NCI-H128 (cell line): ENCODE measurements around the gene UGT3A1.
"Not testable (repeated sequence)": the region's sequence is repeated elsewhere in the genome, so short reads cannot be mapped to it uniquely, and the experiment has no call there.

ENCODE experiments used
- DNase-seq: peaks from one replicate; lab custom pipeline; 2025; ENCODE audit not compliant: unreplicated experiment; lab: John Stamatoyannopoulos, UW

The UGT3A1 gene

DNA sequence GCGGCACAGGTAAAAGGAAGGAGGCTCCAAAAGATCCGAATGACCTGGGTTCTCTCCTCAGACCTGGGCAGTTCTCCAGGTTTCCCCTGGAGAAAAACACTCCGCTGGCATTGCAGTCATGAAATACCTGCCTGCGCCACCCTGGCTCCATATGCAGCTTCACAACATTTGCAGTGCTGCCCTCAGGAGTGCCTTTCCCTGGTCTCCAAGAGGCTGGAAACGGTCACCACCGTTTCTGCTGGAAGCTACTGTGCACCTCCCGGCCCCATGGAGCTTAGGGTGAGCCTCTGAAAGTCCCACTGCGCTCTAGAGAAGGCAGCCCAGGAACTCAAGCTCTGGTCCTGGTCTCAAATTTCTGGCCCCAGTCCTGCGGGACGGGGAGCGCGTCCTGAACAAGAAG lies 670 bp downstream of the UGT3A1 start:
- DNase-seq = no peak

DNA sequence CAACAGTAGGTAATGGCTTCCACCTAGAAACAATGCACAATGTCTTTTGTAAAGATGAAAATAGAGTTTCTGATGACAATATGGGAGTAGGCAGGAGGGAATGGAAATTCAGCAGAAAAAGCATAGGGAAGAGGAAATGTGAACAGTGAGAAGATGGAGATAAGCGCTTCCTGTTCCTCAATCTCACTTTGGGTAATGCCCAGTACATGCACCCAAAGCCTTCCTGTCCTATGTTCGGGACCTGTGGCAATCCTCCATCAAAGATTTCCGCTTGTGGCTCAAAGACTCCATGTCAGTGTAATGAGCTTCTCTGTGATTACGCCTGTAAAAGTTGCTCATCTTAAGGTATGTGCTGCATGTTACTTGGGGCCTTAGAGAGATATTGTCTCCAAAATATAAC lies 2.7 kb downstream of the UGT3A1 start:
- DNase-seq = no peak

DNA sequence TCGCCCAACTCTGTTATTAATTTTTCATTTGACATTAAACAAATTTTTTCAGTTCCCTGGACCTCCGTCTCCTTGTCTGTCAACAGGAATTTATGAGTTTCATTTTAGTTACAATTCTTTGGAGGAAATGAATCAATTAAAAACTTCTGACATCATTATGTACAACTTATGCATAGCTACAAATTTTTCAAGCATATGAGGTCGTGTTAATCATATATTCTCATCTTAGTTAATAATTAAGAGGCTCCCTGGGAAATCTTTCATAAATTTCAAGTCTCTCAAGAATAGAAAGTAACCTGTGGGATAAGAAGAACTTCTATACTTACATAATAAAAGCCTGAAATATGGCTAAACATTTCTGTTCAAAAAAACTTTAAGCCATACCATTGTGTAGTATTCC lies 3.4 kb downstream of the UGT3A1 start:
- no peak for DNase-seq

DNA sequence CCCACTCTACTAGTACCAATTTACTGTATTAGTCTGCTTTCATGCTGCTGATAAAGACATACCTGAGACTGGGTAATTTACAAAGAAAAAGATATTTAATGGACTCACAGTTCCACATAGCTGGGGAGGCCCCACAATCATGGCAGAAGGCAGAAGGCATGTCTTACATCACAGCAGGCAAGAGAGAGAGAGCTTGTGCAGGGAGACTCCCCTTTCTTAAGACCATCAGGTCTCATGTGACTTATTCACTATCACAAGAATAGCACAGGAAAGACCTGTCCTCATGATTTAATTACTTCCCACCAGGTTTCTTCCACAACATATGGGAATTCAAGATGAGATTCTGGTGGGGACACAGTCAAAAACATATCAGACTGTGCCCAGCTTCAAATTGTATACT lies 11.5 kb downstream of the UGT3A1 start:
- no peak for DNase-seq

DNA sequence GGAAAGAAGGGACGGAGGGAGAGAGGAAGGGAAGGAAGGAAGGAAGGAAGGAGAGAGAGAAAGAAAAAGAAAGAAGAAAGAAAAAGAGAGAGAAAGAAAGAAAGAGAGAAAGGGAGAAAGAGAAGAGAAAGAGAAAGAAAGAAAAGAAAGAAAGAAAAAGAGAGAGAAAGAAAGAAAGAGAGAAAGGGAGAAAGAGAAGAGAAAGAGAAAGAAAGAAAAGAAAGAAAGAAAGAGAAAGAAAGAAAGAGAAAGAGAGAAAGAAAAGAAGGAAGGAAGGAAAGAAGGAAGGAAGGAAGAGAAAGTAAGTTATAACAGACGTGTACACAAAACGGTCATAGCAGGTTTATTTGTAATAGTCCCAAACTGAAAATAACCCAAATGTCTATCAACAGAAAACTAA lies 14.3 kb downstream of the UGT3A1 start:
- not testable (repeated sequence) for DNase-seq

DNA sequence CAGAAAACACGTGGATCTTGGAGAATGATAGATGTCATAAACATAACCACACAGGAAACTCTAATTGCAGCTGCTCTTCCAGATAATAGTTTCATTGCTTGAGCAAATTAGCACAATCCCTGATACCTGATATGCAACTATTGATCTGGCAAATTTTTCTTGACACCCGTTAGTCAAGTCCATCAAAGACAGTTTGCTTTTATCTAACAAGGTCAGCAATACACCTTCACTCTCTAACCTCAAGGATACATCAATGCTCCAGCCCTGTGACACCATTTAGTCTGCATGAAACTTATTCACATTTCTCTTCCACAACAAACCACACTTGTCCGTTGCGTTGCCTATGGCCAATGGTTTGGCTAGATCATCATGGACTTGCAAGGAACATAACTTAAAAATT lies 16.6 kb downstream of the UGT3A1 start:
- no peak for DNase-seq

DNA sequence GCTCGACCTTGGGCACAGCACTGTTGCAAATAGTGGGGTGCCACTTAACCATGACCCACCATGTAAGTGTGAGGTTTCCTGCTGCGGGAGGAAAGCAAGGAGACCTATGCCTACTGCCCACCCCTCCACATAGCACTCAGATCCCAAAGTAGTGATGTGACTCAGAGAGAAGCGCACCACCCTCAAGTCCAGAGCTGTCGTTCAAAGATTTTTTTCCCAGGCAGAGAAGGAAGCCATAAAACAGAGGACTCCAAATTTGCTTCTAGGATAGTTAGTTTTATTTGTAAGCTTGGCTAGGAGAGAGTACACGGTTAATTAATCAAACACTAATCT lies 19.3 kb downstream of the UGT3A1 start:
- no peak for DNase-seq

DNA sequence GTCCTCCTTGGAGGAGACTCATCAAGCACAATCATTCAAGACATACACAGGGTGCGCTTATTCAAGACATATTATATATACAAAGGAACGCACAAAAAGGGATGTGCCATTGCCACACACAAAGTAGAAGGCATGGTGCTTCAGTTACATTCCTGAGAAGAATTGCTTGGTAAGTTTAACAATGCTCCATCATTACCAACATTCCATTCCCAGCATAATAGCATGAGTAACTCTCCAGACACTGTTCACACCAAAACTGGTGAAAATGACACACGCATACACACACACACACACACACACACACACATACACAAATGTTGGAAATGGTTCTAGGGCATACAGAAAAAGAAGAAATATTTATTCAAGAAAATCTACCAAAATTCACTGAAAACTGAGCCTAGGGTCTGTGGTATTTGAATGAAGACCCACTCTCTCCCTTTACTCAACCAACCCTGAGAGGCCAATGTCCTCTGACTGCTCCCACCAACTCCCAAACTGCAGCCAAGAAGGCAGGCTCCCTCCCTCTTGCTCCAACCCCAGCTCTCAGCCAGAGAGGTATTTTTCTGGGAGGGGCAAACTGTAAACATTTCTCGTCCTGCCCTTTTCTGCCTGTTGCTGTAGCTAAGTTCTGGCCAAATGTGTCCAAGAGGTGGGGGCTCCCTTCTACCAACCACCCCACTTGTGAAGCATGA lies 19.9 kb downstream of the UGT3A1 start:
- no peak for DNase-seq

DNA sequence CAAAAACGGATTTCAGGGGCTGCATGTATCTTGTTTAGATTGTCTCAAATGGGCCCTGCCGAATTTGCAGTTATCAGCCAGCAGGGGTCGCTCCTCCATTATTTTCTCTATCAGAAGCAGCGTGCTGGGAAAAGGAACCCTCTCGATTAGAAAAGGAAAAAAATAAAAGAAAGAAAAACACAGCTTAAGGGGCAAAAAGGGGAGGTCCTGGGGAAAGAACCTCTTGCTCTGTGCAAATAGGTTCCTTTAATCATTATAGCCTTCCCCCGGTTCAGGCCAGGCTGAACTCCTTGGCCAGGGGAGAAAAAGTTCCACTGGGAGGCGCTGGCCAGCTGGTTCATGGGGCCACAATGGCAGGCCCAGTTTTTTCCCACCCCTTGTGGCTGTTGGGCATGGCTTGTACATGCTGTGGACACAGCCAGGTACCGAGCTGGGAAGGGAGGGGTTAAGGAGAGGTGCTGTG lies 27.8 kb downstream of the UGT3A1 start:
- no peak for DNase-seq

DNA sequence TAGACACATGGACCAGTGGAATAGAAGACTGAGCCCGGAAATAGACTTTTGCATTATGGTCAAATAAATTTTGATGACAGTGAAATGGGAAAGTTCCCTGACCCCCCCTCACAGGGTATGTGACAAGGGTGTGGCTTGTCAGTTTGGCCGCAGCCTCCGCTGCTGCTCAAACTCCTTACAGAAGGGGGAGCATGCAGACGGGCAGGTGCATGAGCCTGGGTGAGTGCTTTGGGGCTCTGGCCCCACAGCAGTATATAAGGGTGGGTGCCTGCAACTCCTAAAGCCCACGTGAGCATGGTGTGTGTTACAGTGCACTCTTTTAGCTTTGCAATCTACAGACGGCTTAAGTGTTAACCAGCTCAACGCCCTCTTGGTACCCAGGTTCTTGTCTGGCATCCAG lies 30.9 kb downstream of the UGT3A1 start:
- DNase-seq = no peak

DNA sequence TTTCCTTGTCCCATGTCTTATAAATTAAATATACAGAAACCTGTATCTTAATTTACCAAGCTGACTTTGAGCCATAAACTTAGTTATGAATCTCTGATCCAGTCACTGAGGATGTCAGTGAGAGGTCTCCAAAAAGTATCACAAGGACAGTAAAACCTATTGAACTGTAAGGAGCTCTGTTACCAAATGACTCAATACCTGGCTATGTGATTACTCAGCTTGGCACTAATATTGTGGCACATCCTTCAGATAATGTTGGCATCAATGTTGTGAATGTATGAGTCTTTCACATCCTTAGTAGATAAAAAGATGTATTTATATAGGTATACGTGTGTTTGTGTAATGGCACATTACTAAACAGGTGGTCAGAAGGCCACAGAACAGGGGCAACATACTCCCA lies 34.8 kb downstream of the UGT3A1 start:
- no peak for DNase-seq

DNA sequence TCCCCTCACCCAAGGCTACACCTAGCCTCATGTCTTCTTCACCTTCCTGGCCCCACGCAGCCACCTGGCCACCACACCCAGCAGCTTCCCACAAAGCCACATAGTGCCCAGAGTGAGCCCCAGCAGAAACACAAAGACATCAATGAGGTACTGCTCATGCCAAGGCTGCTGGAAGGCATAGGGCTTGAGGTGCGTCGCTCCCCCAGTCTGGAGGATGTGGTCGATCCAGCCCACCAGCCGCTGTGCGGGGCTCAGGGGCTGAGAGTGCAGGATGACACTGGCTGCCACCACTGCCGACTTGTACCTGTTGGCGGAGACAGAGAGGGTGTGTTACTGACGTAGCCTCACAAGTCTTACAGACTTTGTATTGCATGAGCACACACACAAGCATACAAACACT lies 37.0 kb downstream of the UGT3A1 start:
- DNase-seq = no peak

DNA sequence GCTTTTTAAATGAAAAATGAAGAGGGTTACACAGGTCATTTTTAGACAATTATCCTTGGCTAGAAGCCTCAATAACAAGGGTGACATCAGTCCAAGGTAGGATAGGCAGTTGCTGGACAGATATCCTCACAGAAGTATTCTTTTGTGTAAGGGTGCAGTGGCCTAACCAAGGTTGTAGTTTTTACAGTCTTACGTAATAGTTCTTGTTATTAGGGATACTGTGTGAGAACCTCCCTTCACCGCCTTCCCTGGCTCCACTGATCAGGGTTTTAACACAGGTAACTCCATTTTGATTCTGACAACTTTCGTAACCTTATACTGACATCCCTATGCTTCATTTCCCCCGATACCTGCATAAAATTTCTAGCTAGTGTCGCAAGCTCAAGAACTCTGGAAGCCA lies 44.1 kb downstream of the UGT3A1 start:
- no peak for DNase-seq

DNA sequence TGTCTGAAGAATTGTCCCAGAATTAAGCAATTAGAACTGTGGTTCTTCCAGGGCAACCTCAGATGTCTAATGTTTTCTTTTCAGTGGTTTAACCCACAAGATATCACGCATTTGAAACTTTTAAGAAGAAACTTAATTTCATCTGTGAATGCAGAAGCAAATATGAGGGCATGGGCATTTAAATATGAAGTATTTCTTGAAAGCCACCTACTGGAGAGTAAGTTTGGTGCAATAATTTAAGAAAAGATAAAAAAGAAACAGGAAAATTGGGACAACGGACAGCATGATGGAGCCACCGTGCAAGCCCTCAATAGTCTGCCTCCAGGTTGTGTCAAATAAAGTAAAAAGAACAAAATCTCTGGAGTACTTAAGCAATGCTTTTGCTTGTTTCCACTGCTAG lies 51.6 kb downstream of the UGT3A1 start:
- no peak for DNase-seq

DNA sequence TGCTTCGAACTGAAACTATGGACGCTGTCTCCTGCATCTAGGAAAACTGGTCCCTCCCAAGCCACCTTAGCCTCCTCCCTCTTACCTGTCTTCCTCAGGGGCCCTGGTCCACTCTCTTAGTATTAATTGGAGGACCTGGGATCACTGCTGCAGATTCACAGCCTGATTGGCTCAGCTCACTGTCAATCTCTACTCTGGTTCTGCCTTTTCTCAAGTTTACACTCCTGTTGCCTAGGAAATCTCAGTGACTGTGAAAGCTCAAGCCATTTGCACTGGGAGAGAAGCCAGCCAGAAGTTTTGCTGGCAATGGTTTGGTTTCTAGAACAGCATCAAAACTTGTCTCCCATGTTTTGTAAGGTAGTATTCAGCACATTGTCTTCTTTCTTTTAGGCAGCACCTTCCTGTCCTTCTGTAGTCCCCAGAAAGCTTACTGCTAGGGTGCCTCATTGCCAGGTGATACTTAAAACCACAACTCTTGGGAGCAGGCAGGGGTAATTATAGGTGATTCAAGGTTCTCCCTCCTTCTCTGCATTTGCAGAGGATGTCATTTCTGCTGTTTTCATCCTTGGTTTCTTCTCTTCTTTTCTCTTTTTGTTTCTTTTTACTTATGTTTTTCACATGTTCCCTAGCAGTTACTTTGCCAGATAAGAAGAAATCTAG lies 52.5 kb downstream of the UGT3A1 start, which contains the start of gene CAPSL:
Gene CAPSL, minus strand, starts transcription at position 55 of the 660 bp plus-strand sequence. CDS start 17,502 bp downstream, outside the sequence.
- DNase-seq = no peak

DNA sequence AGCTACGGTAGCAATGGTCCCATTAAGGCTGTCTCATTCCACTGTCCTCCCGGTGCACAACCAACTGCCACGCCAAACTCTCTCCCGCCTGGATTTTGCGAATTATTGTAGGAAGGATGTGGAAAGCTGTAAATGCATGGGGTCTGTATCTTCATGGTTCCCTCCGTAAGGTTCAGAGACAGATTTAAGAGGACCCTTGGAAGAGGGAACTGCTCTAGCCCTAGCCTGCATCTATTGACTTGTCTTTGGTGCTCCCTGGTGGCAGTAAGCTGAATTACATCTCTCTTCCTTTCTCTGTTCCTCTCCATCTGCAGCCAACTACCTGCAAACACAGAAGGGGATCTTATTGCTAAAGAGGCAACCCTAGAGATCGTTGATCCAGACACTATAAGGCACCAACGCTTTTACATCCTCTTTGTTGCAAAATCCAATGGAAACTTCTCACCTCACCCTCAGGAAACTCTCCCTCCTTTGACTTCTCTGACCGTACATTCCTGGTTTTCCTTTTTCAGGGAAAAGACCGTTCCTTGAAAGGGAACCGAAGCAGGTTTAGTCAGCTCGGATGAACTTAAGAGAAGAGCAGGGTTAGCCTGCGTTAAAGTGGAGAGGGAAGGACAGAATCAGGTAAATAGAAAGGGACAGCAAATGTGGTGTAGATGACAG lies 64.7 kb downstream of the UGT3A1 start:
- no peak for DNase-seq

DNA sequence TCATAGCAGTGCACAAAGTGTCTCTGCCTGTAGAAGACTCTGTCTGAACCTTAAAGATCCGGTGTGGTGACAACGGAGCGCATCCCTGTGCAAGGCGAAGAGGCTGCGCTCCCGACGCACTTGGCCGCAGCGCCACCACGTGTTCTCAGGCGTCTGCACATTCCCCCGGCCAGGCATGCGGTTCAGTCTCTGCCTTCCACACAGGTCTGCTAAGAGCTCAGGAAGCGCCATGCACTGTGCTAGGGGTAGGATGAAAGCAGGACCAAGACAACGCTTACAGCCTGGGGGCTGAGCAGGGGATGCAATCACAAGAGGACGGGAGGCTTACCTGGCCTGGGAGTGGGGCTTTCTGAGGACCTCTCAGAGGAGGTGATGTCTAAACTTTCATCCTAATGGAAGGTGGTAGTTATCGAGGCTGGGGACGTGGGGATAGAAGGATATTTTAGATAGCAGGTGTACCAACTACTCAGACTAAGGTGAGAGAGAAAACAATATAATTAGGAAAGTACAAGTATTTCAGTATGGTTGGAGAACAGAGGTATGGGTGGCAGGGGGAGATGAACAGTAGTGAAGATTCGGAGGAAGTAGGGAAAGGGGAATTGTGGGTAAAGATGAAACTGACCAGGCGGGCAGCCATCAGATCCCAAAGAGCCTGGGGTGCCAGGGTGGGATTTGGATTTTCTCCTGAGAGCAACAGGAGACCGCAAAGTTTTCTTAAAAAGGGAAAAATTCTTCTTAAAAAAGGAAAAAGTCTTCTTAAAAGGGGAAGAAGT lies 66.1 kb downstream of the UGT3A1 start:
- DNase-seq = no peak

DNA sequence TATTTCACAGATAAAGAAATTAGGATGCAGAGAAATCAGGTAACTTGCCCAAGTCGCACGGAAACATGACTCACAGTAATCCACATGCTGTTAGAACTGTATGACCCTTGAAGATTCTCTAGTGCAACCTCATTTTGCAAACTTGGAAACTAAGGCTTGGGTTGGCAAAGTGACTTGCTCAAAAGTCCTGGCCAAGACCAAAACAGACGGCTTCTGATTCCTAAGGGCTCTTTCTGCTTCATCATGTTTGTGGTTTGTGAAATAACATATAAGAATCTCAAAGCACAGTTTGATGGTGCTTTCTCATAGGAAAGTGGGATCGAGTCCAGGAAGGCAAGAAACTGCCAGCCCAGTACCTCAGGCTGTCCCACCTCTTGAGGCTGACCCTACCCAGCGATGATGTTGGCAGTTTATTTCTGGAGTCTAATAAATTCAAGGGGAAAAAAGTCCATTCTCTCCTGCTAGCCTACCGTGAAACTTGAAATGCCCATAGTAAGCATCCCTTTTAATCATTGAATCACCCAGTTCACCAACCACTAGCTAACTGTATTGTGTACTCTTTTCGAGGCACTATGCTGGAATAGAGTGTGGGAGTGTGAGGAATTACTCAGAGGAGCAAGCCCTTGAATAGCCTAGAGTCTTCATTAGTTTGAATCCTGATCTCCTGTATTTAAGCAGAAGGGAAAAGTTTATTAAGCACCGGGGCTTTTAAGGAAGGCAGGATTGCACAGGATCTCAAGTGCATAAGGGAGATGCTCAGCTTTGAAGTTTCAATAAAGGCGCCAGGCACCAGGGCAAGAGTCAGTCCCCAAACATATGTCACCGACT lies 66.9 kb downstream of the UGT3A1 start:
- no peak for DNase-seq

DNA sequence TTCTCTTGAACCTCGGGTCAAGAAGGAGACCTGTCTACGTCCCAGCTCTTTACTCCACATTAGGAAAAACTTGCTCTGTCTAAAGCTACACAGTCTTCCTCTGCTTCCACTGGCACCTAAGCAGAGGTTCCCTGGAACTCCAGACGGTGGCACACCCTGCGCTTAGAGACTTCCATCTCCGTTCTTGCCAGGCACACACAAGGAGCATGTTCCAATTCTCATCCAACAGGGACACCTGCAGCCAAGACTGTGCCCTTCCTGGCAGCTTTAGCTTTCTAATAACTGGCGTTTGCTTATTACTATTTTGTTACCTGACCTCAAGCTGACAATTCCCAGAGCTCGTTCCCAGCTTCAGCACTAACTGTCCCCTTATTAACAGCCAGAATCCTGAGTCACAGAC lies 68.7 kb downstream of the UGT3A1 start:
- no peak for DNase-seq

DNA sequence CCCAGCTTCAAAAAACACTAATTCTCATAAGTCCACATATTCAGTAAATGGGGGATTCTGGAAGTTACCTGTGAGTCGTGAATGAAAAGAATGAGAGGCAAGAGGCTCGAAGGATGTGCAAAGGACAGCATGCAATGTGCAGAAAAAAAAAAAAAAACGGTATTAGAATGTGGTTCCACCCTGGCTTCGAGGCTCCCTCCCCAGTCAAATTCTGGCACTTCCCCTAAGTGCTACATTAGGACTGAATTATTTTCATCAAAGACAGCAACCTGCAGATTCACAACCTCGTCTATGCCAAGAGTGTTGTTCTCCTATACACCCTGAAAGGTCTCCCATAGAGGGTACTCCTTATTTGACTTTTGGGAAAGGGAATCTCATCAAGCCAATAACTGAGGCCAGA lies 69.3 kb downstream of the UGT3A1 start:
- no peak for DNase-seq

DNA sequence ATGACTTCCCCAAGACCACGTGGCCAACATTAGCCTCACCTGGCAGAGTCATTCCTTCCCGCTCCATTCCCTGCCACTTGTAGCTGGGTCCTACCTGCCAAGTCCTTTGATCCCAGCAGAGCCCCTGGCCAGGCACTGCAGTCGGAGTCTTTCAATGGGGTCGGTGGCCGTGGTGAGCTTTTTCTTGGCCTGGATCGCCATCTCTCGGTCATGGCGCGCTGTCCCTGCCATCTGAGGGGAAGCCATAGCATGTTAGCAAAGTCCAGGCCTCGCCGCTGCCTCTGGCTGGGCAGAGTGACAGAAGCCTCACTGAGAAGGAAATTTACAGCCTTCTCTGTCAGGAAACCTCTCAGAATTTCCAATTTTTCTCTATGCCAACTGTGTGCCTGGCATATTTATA lies 70.3 kb downstream of the UGT3A1 start:
- no peak for DNase-seq
